ENCODE measurements around the gene HSP90B1.

The HSP90B1 gene

DNA sequence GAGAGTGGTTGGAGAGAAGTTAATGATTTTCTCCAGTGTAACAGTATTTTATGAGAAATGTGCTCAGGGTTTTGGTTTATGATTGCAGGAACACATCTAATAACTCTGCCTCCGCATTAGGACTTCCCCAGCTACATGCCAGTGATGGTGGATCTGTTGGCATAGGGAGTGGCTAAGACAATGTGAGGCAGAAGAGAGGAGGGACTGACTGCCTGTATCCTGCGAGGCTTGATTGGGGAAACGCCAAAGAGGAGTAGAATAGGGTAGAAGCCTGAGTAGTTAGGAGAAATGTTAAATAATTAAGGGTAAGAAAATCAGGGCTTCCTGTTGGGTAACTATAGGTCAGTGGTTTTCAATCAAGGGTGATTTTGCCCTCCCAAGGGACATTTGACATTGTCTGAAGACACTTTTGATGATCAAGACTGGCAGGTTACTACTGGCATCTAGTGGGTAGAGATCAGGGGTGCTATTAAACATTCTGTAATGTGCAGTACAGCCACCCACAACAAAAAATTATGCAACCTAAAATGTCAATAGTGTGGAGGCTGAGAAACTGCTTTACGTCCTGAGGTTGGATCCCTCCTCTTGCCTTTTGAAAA, 48.3 kb downstream of the HSP90B1 start:
- DNase-seq (ENCODE audit: low read depth), result no peak

DNA sequence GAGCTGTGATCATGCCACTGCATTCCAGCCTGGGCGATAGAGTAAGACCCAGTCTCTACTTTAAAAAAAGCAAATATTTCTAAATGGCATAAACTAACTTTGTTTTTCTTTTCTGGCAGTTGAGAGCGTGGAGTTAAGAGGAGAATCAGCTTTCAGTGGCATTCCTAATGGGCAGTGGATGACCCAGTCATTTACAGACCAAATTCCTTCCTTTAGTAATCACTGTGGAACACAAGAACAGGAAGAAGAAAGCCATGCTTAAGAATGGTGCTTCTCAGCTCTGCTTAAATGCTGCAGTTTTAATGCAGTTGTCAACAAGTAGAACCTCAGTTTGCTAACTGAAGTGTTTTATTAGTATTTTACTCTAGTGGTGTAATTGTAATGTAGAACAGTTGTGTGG, 56.6 kb downstream of the HSP90B1 start:
- DNase-seq (ENCODE audit: low read depth), result no peak

DNA sequence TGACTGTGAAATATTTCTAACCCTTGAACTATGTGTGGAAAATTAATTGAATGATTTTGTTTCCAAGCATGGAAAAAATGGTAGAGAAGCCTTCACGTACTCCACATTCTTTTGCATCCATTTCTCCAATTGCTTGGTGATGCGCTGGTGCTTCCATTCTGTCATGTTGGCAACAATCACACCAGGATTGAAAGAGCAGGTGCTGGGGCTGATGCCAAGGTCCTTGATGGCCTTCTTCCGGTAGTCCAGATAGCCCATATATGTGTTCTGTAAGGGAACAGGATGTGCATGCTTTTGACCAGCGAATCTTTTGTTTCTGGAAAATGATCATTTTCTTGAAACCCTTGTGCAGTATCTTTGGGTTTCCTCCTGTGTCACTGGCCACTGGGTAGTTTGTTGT, 64.0 kb downstream of the HSP90B1 start:
- DNase-seq (ENCODE audit: low read depth), result no peak

DNA sequence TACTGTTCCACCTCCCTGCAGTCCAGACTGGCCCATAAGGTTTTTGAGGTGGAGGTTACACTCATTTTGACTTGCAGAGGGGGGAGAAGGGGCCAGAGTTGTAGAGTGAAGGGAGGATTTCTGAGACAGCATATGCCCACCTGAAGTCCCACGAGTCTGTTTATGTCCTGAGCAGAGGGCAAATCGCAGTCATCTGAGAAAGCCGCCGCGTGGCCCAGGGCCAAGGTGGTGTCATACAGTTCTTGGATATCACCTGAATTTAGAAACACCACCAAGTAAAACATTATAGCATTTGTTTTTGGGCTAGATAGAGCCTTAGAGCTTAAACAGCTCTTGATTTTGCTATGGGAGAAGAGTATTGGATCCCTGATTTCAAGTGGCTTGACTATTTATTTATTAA, 66.4 kb downstream of the HSP90B1 start:
- no peak for DNase-seq (ENCODE audit: low read depth)

DNA sequence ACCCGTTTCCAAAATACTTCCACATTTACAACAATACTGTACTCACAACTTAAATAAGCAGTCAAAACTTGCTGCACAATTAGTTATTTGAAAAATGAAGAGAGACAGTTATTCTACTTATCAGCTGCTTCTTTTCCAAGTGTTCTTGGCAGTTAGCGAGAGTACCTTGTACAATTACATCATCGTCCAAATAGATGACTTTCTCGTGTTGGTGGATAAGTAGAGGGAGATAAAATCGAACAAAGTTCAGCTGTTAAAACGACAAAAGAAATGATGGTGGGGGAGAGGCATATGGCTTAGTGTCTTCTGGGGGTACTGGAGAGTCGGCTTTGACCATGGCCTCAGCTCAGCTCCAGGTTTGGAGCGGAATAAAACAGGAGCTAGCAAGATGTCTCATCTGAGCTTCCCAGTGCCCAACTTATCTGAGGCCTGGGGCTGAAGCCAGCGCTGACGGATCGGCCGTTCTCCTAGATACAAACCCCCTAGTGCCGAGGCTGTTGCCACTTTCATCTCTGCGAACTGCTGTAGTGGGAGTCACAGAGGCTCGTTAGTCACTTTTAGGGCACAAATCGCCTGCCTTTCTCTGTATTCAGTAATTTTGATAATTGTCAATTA, 67.2 kb downstream of the HSP90B1 start:
- DNase-seq (ENCODE audit: low read depth), result no peak

Data from activated gamma-delta T cell treated with anti-CD3 and anti-CD28 coated beads, Interleukin-2, amount 50 U/mL, for 16 hours (primary cell).